ENCODE results near the gene TTI1.
"Not testable (repeated sequence)": the region's sequence is repeated elsewhere in the genome, so short reads cannot be mapped to it uniquely, and the experiment has no call there.

Gene TTI1

DNA sequence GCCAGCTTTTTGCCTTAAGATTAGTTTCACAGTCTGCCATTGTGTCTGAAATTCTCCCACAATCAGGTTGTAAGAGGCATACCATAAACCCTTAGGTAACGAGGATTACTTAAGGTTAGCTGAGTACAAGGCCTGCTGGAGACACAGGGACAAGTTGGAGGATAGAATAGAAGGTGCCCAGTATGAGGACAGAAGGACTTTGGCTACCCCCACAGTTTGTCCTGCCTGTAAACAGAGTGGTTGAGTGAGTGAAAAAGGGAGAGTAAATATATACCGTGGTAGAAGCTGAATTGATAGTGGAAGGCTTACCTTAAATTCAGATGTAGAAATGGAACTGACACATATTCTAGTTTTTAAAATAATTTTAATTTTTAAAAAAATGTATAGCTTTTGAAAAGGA lies 19.6 kb upstream of the TTI1 start:
- DNase-seq, result no peak

DNA sequence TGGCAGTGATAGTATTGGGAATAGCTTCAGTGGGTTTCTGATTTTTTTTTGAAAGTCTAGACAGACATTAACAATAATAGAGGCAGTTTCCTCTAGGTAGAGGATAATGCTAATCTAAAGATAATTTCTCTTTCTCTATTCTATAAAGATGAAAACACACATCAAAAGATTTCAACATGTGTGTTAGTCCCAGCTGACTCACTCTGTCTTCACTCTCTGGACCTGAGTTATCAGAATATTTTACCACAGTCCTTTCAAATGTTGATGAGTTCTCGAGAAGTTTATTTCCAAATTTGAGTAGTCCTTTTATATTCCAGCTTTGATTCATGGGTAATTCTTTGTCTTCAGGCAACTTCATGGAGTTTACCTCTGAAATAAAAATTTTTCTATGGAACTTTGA lies 17.4 kb upstream of the TTI1 start:
- DNase-seq, result no peak

DNA sequence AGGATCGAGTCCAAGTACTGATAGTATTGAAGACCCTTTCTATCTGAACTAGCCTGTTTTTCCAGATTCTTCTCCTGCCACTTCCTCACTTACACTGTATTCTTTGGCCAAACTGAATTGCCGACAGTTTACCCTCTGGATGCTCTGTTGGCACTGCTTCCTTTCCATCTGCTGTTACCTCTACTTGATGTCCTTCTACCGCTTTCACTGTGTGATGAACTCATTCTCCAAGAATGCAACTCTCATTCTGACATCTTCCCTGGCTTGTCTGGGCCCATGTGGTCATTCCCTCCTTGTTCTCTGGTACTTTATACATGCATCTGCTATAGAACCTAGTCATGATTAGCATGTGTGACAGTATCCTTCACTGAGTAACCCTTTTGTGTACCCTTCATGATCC lies 16.5 kb upstream of the TTI1 start:
- no peak for DNase-seq

DNA sequence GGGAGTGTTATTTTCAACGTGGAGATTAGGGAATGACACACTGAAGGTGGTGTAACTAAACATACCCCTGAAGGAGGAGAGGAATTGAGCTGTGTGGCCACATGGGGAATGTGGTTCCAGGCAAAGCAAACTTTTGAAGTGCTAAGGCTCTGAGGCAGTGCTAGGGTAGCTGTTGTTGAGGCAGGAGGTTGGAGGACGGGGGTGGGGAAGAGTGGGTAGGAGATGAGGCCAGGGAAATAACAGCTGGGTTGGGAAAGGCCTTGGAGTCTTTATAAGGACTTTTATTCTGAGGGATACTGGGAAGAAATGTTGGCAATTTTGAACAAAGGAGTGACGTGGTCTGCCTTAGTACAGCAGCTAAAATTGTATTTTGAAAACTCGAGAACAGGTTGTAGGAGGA lies 13.3 kb upstream of the TTI1 start:
- no peak for DNase-seq

DNA sequence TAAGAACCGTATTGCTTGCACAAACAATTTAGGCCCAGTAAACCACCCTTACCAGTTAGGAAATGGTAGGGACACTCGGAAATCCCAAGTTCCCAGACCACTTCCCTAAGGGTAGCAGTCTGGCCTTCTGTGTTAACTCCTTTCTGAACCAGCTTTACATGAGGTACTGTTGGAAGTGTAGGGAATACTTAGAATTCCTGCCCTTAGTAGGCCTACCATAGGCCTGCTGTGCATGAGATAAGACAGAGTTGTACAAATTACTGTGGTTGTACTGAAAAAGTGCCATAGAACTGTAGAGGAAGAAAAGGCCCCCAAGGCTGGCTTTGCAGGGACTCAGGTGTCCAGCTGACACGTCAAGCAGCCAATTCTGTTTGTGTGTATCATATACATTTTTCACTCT lies 11.4 kb upstream of the TTI1 start:
- no peak for DNase-seq

DNA sequence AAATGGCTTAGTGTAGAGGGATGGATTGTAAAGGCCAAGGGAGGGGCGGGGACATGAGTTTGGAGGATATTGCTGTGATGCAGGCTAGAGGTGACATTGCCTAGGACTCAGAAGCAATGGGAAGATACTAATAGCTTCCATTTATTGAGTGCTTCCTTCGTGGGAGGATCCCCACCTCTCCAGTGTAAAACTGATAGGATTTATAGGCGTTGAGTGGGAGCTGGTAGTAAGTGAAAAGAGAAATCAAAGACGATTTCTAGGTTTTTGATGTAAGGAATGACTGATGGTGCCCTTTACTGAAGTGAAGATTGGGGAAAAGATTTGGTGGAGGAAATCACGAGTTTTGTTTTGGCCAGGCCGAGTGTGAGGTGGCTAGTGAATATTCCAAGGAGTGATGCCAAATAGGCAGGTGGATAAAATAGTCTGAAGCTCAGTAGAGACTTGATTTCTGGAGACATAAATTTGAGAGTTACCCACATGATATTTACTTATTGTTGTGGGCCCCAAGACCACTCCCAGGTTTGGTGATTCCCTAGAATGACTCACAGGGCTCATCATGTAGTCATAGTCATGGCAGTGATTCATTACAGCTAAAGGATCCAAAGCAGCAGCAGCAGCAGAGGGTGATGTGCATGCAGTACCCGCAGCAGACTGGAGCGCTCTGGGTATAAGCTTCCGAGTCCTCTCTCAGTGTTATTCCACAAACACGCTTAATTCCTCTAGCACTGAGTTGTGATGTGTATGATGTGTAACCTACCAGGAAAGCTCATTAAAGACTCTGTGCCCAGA lies 10.4 kb upstream of the TTI1 start:
- no peak for DNase-seq

DNA sequence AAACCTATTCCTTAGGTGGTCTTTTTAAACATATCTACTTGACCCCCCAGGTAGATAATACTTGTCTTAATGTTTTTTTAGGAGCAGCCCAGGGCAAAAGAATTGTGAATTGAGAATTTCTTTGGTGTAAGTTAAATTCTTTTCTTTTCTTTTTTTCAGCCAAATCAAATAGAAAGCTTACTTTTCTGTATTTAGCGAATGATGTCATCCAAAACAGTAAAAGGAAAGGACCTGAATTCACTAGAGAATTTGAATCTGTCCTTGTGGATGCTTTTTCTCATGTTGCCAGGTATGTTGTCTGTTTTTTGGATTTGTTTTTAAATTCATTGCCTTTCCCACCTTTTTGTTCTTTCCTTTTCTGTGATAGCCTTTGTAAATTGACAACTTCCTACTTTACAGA lies 7.0 kb upstream of the TTI1 start:
- no peak for DNase-seq

DNA sequence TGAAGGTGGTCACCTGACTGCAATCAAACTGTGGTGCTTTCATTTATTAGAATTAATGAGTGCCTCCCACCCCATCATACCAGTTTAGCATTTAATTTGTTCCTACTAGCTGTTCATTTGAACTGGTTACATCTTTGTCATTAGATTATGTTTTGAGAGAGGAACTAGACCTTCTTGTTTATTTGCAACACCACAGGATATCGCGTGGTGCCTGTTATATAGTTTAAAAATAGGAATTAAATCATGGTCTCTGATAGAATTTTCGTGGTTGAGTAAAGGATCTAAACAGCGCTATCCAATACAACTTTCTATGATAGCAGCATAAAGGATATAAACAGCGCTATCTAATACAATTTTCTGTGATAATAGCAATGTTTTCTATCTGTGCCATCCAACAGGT lies 3.1 kb upstream of the TTI1 start:
- DNase-seq, result no peak

DNA sequence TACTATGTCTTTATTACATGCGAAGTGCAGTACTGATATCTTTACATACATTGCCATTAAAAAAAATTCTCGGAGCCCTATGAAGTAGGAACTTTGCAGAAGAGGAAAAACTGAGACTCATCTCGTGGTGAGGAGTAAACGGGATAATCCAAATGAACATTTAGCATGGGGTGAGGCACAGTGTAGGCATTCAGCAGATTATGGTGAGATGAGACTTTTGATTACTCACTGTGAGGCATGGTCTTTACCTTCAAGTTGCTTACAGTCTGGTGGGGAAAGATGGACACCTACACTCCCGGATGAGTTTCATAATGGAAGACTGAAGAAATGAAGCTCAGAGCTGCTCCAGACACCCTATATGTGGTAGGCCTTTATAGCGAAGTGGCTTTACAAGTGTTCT lies 1.7 kb upstream of the TTI1 start:
- DNase-seq, result no peak

DNA sequence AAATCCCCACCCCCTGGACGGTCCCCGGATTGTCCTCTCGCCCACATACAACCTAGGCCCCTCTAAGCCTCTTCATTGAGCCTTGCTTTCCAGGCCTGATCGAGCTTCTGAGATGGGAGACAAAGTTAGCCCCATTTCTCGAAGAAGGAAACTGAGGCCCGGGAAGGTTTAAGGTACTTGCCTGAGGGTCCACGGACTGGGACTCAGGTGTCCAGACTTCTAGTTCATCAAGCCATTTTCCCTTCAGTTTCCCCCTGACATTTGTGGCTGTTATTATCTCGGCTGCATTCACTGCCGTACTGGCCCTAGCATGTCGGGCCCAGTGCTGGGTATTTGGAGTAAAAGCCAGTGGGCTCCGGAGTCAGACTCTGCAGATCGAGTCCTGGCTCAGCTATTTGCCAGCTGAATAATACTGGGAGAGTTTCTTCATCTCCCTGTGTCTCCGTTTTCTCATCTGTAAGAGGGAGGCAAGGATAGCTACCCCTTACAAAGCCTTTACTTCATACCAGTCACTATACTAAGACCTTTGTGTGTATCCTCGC lies 923 bp upstream of the TTI1 start:
- no peak for DNase-seq

DNA sequence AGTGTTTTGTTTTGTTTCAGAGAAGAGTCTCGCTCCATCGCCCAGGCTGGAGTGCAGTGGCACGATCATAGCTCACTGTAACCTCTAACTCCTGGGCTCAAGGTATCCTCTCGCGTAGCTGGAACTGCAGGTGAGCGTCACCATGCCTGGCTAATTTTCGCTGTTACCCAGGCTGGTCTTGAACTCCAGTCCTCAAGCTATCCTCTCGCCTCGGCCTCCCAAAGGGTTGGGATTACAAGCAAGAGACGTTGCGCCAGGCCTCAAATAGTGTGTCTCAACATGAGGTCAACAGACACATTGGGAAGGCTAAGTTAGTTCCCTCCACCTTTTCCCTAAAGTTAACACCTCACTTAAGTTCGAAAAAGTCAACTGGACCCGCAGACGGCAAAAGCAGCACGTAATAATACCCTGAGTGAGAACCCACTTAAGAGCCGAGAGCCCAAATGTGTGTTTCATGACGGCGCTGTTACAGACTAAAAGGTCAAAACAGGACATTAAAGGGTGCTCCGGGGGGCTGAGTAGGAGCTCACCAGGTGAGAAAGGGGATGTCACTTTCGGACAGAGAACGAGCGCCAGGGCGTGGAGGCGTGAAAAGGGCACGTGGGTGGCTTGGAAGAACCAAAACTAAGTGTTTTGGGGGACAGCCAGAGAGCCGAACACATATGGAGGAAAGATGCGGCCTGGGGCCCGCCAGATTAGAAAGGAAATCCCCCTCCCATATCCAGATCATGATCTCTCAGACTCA lies 499 bp downstream of the TTI1 start:
- peak; percentile 48 to 73 for DNase-seq

DNA sequence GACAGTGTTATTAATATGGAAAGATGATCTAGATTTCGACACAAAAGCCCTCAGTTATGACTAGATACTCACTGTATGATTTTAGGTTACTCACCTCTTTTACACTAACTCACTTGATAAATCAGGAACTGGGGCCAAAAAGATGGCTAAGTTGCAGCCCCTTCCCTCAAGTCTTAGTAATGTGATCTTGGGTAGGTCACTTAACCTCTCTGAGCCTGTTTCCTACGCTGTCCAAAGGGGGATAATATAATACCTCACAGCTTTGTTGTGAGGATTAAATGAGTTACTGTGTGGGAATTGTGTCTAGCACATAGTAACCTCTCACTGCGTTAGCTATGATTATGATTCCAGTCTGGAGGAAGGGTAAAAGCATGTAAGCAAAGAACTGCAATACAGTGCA lies 1.3 kb downstream of the TTI1 start:
- no peak for DNase-seq

DNA sequence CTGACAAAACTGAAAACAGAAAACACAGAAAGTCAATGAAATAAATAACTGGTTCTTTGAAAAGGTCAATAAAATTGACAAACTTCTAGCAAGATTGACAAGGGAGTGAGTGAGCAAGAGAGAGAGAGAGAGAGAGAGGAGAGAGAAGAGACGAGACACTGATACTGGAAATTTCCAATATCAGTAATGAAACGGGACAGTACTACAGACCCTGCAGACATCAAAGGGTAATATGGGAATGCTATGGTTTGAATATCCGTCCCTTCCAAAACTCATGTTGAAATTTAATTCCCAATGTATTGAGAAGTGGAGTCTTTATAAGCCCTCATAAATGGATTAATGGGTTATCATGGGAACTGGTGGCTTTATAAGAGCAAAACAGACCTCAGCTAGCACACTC lies 3.8 kb downstream of the TTI1 start:
- DNase-seq, result no peak

DNA sequence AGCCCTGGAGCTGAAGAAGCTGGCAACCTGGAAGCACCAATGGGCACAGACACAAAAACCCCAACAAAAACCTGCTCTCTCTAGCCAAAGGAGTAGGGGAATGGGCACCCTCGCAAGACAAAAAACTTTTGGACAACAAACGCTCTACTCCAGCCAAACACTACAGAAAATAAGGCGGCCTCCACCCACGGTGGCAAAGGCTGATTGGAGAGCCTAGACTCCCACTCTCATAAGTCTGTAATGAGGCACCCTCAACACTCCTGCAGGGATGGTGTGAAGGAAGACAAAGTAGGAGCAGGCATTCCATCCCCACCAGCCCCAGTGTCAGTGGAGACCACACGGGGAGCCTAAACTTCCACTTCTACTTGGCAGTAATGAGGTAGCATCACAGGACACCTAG lies 8.8 kb downstream of the TTI1 start:
- no peak for DNase-seq

DNA sequence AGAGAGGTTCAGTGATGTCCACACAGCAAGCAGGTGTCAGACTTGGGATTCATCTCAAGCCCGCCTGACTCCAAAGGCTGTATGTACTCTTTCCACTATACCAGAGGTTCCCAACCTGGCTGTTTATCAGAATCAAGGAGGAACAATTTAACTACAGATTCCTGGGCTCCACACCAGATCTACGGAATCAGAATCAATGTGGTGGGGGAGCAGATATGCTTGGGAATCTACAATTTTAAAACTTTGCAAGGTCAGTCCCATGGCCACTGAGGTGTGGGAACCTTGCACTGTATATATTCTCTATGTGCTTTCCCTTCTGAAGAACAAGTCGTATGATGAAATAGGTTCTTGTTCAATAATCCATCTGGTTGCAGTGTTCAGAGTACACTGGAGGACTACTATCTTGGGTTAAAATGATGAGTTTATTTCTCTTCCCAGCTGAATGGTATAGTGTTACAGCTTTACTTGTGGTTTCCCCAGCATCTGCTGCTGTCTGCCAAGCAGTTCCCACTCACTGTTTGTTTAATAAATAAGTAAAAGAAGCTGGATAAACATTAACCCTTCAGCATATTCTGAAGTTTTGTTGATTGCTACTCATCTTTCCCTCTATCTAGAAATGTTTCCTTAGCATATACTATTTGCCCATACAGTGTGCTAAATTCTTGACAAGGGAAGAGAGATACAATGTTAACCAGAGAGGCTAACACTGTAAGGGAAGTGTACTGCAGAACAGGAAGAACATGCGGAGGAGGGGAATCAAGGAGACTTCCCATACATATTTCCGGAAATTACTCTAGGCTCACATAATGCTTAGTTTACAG lies 9.9 kb downstream of the TTI1 start:
- peak; percentile 31 to 58 for DNase-seq

DNA sequence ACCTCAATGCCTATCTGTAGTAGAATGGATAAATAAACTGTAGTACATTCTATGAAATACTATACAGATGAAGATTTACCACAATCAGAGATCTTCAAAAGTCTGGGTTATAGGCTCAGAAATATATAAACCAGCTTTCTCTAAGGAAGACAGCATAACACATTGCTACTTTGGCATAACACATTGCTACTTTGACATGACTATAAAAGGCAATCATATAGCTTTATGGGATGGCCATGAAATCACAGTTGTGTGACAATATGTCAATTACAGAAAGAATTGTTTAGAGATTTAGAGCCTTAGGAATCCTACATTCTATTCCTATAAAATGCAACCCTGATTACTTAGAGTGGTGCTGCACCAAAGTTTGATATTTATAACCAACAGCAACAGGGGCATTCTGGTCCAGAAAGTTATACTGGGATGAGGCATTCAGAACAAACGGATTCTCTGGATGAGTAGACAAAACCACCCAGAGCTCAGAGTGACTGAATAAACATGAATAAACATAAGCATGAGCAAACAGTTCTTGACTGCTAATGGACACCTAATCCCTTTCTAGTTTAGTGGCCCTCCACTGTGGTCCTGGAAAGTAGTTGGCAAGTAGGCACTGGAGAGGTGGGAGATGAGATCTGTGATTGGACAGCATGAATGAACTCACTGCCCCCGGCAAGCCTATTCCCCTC lies 12.0 kb downstream of the TTI1 start:
- no peak for DNase-seq

DNA sequence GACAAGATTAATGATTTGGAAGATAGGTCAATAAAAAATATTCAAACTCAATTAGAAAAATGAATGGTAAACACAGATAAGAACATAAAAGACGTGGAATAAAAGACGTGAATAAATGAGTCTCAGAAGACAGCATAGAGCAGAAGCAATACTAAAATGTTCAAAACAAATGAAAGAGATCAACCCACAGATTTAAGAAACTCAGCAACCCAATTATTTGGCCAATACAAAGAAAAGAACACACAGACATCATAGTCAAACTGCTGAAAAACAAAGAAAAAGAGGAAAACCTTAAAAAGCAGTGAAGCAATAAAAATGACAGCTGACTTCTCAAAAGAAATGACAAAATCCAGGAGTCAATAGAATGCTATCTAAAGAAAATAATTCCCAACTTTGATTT lies 14.9 kb downstream of the TTI1 start:
- no peak for DNase-seq

DNA sequence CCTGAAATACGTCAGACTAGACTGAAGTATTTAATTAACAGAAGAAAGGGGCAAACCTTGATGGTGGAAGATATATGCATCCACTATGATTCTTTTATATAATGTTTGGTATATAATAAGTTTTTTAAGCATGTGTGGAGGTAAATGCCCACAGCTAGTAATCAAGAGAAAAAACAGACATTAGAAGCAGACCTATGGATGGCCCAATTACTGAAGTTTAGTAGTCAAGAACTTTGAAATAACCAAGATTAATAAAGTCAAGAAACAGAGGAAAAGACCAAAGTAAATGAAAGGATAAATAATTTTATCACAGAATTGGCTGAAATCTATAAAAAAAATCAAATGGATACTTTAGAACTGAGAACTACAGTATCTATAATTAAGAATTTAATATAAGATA lies 15.3 kb downstream of the TTI1 start:
- no peak for DNase-seq

DNA sequence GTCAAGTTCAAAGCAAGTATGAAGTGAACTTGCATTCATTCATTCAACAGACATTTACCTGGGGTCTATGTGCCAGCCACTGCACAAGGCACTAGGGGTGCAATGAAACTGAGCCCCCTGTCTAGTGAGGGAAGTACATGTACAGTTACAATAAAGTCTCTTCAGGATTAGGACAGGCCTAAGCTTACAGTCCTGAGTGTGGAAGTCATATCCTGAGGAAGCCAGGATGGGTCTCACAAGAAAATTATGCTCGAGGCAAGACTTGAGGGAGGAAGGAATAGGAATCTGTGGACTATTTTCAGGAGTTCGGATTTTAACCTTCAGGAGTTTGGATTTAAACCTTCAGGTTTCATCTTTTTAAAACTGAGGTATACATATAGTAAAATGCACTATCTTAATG lies 19.4 kb downstream of the TTI1 start:
- DNase-seq, result no peak

DNA sequence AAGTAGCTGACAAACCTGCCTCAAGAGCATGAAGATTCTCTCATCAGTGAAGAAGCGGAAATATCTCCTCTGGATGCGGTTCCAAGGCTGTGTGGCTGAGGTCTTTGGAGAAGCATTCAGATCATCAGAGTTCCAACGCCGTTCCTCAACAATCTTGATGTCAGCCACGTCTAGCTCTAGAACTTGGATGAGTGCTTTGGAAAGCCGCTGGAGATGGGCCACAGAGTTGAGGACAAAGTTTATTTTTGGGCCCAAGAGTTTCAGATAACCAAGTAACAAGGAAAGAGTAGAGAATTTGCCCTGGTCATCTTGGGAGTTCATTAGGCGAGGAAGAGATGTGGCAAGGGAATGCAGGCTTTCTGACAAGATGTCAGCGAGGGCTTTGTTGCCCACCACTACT lies 20.9 kb downstream of the TTI1 start:
- DNase-seq, result no peak

DNA sequence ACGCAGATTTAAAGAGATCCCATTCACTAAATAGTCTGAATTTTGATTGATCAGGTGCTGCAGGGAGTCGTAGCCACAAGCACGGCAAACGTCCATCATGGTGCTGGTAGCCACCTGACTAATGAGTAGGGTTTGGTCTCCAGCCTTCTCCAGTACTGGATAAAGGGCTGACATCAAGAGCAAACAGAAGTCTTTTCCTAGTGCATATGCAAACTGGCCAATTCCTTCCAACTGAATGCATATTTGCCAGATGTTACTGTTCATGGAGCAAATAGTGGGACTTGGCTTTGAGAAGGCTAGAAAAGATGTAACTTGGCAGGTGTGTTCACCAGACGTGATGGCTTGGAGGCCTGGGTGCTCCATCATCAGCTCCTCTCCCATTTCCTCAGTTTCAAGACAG lies 21.6 kb downstream of the TTI1 start:
- DNase-seq, result no peak

DNA sequence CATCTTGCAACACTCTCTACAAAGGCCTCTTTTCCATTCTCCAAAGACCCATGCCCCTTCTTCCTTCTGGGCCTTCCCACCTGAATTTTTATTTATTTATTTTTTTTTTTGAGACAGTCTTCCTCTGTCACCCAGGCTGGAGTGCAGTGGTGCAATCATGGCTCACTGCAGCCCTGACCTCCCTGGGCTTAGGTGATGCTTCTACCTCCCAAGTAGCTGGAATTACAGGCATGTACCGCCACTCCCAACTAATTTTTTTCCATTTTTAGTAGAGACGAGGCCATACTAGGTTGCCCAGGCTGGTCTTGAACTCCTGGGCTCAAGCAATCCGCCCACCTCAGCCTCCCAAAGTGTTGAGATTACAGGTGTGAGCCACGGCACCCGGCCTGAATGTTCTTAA lies 23.8 kb downstream of the TTI1 start:
- not testable (repeated sequence) for DNase-seq

Measured in AML-193 (cell line).